Measurements from ENCODE around the gene CDH13. TPM values are rescaled to one million over a fixed set of nuclear protein-coding genes. Genes with fewer than 3 reads are reported as not detected.

The CDH13 gene
- total RNA-seq, 4 donors from 2014 or later = 5.8 to 36.7 (median 20.4) TPM

DNA sequence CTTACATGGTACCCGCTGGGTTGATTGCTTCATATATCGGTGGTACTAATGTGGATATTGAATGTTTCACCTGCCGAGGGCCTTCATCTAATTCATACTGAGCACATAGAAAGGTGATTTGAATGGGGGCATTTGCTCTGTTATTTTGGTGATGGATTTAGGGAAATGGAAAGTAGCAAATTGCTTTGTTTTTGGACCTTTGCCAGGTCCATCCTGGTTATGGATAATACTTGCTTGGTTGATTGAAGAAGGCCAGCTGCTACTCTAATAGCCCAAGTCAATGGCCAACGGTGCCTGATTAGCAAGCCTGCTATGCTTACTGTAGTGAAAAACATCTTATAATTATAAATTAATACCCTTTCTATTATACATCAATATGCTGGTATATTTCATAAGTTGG lies 253.6 kb downstream of the CDH13 start:
- Histone ChIP-seq H3K27ac (no peak overlapping the region), H3K27me3 (no peaks in the 10 kb centered on the region), H3K4me1 (peaks cover 19 to 29% of the 10 kb centered on the region in 2 donors), H3K9me3 (no peaks in the 10 kb centered on the region), H3K4me3 (no peak overlapping the region), H3K36me3 (no peaks in the 10 kb centered on the region)
- intact Hi-C loops (cut with DNase I; ENCODE audit: low total_unique reads) (loop anchor here (10.0 kb wide), 1 partner anchor 296 kb away; no protein-coding TSS in a partner anchor), in situ Hi-C loops (cut with MboI; ENCODE audit: low sequenced_read_pairs in 4 of 4) (no loop called here)
- ATAC-seq = no peak
- TF ChIP-seq, protein P1, sequence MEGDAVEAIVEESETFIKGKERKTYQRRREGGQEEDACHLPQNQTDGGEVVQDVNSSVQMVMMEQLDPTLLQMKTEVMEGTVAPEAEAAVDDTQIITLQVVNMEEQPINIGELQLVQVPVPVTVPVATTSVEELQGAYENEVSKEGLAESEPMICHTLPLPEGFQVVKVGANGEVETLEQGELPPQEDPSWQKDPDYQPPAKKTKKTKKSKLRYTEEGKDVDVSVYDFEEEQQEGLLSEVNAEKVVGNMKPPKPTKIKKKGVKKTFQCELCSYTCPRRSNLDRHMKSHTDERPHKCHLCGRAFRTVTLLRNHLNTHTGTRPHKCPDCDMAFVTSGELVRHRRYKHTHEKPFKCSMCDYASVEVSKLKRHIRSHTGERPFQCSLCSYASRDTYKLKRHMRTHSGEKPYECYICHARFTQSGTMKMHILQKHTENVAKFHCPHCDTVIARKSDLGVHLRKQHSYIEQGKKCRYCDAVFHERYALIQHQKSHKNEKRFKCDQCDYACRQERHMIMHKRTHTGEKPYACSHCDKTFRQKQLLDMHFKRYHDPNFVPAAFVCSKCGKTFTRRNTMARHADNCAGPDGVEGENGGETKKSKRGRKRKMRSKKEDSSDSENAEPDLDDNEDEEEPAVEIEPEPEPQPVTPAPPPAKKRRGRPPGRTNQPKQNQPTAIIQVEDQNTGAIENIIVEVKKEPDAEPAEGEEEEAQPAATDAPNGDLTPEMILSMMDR (IDR thresholded peaks at IDR 0.05 in 4 of 5, conservative IDR thresholded peaks at IDR 0.05 in 1 of 5) = no peak
- TF ChIP-seq POLR2A (IDR thresholded peaks at IDR 0.05) = no peak
- no peak for DNase-seq

DNA sequence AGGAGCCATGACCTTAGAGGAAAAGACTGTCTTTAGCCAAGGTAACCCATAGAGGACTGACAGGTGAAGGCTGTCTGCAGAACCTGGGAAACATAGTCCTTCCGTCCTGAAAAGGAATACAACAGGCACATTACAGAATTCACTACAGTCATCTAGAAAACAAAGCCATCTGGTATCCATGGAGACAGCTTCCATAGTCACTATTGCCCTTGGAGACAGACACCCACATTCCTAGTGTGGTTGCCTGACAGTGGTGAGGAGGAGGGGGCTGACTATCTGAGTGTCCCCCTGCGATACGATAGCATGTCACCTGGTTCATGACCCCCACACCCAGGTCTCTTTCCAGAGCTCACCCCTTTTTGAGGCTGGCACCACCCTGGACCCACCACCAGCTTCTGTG lies 254.7 kb downstream of the CDH13 start:
- in situ Hi-C loops (cut with MboI; ENCODE audit: low sequenced_read_pairs in 4 of 4) = no loop called here
- no peak for DNase-seq

DNA sequence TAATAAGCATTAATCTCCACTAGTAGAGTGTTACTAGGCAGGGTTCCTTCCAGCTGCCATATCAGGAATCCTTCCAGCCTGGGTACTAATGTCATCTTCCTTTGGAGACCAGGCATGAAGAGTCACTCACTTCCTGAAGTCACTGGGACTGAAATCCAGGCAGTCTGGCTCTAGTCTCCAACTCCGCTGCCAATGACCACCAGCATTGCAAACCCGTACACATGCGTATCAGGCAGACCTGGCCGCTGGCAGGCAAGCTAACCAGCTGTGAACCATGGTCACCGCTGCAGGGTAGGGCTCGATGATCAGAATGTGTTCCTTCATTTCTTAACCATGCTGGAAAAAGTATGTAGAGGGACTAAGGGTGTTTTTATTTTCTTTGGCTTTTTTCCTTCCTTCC lies 255.5 kb downstream of the CDH13 start:
- H3K27me3 ChIP-seq = no peaks in the 10 kb centered on the region
- TF ChIP-seq, protein P1 (IDR thresholded peaks at IDR 0.05 in 4 of 5, conservative IDR thresholded peaks at IDR 0.05 in 1 of 5) = no peak
- no peak for TF ChIP-seq POLR2A (IDR thresholded peaks at IDR 0.05)
- no peaks in the 10 kb centered on the region for H3K9me3 ChIP-seq
- no peaks in the 10 kb centered on the region for H3K36me3 ChIP-seq
- peak in 1 of 2 donors; percentile 22 for DNase-seq
- H3K4me1 ChIP-seq = peaks cover 20 to 26% of the 10 kb centered on the region in 2 donors
- intact Hi-C loops (cut with DNase I; ENCODE audit: low total_unique reads) = loop anchor here (10.0 kb wide), 1 partner anchor 297 kb away; no protein-coding TSS in a partner anchor
- peak; percentile 18 to 44 for ATAC-seq
- in situ Hi-C loops (cut with MboI; ENCODE audit: low sequenced_read_pairs in 4 of 4) = no loop called here
- no peak overlapping the region for H3K4me3 ChIP-seq
- no peak overlapping the region for H3K27ac ChIP-seq

More for the DNA sequence above, 254.7 kb downstream of the CDH13 start:
- Histone ChIP-seq H3K4me1 (peaks cover 23 to 26% of the 10 kb centered on the region in 2 donors), H3K9me3 (no peaks in the 10 kb centered on the region), H3K36me3 (no peaks in the 10 kb centered on the region), H3K27ac (no peak overlapping the region), H3K27me3 (no peaks in the 10 kb centered on the region), H3K4me3 (no peak overlapping the region)
- intact Hi-C loops (cut with DNase I; ENCODE audit: low total_unique reads) = loop anchor here (10.0 kb wide), 1 partner anchor 297 kb away; no protein-coding TSS in a partner anchor
- ATAC-seq = no peak
- TF ChIP-seq, protein P1 (IDR thresholded peaks at IDR 0.05 in 4 of 5, conservative IDR thresholded peaks at IDR 0.05 in 1 of 5) = no peak

DNA sequence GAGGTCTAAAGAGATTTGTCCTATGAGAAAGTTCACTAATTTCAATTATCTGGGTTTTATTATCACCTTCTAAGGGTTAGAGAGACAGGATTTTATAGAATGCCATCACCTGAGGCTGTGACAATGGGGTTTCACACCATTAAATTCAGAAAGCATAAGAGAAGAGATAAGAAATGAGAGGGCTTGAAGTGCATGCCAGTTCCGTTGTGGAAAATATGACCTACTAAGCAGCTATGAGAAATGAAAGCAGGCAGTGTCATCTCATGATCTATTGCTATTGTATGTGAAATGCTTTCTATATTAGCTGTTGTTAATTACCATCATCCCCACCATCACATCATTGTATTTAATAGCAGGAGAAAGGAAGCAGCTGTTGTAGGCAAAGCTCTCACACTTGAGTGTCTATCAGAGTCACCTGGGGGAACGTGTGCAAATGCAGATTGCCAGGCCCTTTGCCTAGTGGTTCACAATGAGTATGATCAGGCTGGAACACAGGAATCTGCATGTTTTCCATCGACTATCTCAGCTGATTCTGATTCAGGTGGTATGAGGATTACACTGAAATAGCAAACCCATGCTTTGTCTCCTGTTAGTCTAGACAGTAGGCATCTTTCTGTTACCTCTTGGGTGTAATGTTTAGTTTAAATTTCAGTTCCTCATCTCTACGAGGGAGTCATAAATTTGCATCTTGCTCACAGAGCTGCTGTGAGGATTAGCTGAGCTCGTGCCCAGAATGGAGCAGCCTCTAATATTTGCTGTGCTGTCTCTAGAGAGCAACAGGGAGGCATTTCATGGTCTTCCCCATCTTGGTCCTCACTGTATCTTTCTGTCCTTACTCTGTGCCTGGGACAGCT lies 256.4 kb downstream of the CDH13 start:
- no peak for ATAC-seq

More for the DNA sequence above, 256.4 kb downstream of the CDH13 start:
- no peak overlapping the region for H3K27ac ChIP-seq
- H3K27me3 ChIP-seq = no peaks in the 10 kb centered on the region
- no peaks in the 10 kb centered on the region for H3K9me3 ChIP-seq
- H3K4me1 ChIP-seq = peaks cover 28% of the 10 kb centered on the region in 2 donors
- no peaks in the 10 kb centered on the region for H3K36me3 ChIP-seq
- DNase-seq = no peak
- TF ChIP-seq, protein P1 (IDR thresholded peaks at IDR 0.05 in 4 of 5, conservative IDR thresholded peaks at IDR 0.05 in 1 of 5) = no peak
- TF ChIP-seq POLR2A (IDR thresholded peaks at IDR 0.05) = no peak
- in situ Hi-C loops (cut with MboI; ENCODE audit: low sequenced_read_pairs in 4 of 4) = no loop called here
- H3K4me3 ChIP-seq = no peak overlapping the region
- intact Hi-C loops (cut with DNase I; ENCODE audit: low total_unique reads) = loop anchor here (10.0 kb wide), 1 partner anchor 298 kb away; no protein-coding TSS in a partner anchor
